ENCODE measurements around the gene ADAMTSL4. TPM values are rescaled to one million over a fixed set of nuclear protein-coding genes. Genes with fewer than 3 reads are reported as not detected.

Gene ADAMTSL4
- total RNA-seq, 4 donors from 2014 or later, result 54.4 to 132 (median 93.2) TPM

DNA sequence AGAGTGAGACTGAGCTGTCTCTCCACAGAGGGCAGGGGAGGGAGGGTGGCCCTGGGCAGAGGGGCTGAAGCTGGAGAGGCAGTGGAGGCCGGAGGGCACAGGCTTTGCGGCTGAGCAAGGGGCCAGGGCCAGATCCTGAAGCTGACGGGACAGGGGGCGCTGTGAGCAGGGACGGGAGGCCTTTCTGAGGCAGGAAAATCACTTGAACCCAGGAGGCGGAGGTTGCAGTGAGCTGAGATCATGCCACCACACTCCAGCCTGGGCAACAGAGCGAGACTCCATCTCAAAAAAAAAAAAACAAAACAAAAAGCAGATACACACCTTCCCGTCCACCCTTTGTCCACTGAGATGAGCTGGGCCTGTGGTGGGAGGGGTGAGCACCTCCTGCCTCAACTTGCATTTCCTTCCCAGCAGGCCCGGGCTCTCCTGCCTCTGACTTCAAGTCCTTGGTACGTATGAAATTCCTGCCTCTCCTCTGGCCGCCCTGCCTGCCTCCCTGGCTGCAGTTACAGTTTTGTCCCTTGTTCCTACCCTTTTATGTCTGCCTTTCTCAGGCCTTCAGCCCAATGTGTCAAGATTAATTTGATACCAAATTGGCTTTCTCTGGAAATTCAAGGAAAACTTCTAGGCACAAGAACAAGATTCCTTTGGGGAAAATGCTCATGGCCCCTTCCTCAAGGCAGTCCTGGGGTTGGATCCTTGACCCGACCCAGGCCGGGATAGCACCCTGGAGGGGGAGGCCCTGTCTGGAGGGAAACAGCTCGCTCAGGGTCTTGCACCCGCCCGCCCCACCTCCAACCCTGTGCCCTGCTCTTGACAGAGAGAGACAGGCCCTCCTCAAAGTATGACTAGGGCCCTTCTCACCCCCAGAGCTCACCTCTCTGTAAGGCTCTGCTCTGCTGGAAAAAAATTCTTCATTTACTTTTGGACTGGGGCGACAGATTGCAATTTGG is 11.2 kb upstream of the ADAMTSL4 start:
- no peaks in the 10 kb centered on the region for H3K36me3 ChIP-seq
- no peak overlapping the region for H3K4me3 ChIP-seq
- 38 to 65% methylated on average over 17 of the region's 17 CpGs for WGBS, 2 donors
- peaks cover 0 to 29% (median 7%) of the 10 kb centered on the region in 4 donors for H3K4me1 ChIP-seq
- H3K27me3 ChIP-seq, result no peaks in the 10 kb centered on the region
- H3K9me3 ChIP-seq, result no peaks in the 10 kb centered on the region
- peak overlapping the region; percentile 34 to 63 (median 48) for H3K27ac ChIP-seq
- DNase-seq (ENCODE audit: low spot score in 2 of 2), result no peak
- TF ChIP-seq EP300 (IDR thresholded peaks at IDR 0.05) (no peak), POLR2A (IDR thresholded peaks at IDR 0.05) (no peak)
- TF ChIP-seq, protein P1, sequence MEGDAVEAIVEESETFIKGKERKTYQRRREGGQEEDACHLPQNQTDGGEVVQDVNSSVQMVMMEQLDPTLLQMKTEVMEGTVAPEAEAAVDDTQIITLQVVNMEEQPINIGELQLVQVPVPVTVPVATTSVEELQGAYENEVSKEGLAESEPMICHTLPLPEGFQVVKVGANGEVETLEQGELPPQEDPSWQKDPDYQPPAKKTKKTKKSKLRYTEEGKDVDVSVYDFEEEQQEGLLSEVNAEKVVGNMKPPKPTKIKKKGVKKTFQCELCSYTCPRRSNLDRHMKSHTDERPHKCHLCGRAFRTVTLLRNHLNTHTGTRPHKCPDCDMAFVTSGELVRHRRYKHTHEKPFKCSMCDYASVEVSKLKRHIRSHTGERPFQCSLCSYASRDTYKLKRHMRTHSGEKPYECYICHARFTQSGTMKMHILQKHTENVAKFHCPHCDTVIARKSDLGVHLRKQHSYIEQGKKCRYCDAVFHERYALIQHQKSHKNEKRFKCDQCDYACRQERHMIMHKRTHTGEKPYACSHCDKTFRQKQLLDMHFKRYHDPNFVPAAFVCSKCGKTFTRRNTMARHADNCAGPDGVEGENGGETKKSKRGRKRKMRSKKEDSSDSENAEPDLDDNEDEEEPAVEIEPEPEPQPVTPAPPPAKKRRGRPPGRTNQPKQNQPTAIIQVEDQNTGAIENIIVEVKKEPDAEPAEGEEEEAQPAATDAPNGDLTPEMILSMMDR (IDR thresholded peaks at IDR 0.05), result no peak

DNA sequence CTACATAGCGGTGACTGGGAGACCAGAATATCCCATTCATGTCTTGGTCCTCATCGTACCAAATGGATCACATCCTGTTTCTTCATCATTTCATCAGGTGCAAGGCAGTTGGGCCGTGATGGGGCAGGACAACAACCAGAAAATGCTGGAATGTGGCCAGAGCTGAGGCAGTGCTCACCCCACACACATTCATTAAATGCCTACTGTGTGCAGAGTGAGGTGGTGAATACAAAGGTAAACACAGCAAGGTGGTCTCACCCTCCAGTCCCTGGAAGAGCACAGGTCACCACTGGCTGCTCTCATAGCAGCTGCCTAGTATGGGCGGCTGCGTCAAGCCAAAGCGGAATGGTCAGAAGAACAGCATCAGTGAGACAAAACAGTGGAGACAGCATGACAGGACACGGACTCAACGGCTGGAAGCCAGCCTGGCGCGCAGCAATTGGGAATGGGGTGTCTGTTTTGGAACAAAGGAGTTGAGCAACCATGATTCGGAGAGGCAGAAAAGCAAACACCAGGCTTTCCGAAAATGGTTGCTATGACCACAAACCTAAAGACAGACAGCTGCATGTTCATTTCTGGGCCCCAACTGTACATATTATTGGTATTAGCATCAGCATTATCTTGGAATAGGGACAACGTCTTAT is 5.6 kb upstream of the ADAMTSL4 start:
- no peaks in the 10 kb centered on the region for H3K9me3 ChIP-seq
- no peak overlapping the region for H3K4me3 ChIP-seq
- peaks cover 0 to 12% (median under 1%) of the 10 kb centered on the region in 4 donors for H3K4me1 ChIP-seq
- no peak for DNase-seq (ENCODE audit: low spot score in 2 of 2)
- no peak overlapping the region for H3K27ac ChIP-seq
- WGBS, 2 donors, result 80 to 83% methylated on average over 13 of the region's 13 CpGs
- no peaks in the 10 kb centered on the region for H3K36me3 ChIP-seq
- H3K27me3 ChIP-seq, result no peaks in the 10 kb centered on the region
- TF ChIP-seq EP300 (IDR thresholded peaks at IDR 0.05), result no peak
- TF ChIP-seq, protein P1 (IDR thresholded peaks at IDR 0.05), result no peak
- no peak for TF ChIP-seq POLR2A (IDR thresholded peaks at IDR 0.05)

DNA sequence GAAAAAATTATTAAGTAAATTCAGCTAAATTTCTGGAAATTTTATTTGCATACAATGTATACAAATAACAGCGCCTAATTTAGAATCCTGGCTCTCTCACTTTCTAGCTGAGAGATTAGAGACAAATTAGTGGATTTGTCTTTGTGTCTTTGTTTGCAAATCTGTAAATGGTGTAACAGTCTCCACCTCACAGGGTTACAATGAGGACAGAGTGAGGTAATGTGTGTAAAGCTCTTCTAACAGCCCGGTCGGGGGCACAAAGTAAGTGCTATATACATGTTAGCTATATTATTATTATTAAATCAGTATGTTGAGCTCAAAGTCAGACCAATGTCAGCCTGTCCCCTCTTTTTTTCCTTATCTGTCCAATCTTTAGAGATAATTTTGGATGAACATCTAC is 5.0 kb upstream of the ADAMTSL4 start:
- H3K36me3 ChIP-seq, result no peaks in the 10 kb centered on the region
- WGBS, 2 donors, result 67 to 69% methylated on average over 3 of the region's 3 CpGs
- no peak overlapping the region for H3K4me3 ChIP-seq
- TF ChIP-seq, protein P1 (IDR thresholded peaks at IDR 0.05), result no peak
- TF ChIP-seq EP300 (IDR thresholded peaks at IDR 0.05) (no peak), POLR2A (IDR thresholded peaks at IDR 0.05) (no peak)
- DNase-seq (ENCODE audit: low spot score in 2 of 2), result no peak
- H3K27ac ChIP-seq, result no peak overlapping the region
- no peaks in the 10 kb centered on the region for H3K27me3 ChIP-seq
- H3K4me1 ChIP-seq, result peaks cover 0 to 9% (median 0%) of the 10 kb centered on the region in 4 donors
- H3K9me3 ChIP-seq, result no peaks in the 10 kb centered on the region

DNA sequence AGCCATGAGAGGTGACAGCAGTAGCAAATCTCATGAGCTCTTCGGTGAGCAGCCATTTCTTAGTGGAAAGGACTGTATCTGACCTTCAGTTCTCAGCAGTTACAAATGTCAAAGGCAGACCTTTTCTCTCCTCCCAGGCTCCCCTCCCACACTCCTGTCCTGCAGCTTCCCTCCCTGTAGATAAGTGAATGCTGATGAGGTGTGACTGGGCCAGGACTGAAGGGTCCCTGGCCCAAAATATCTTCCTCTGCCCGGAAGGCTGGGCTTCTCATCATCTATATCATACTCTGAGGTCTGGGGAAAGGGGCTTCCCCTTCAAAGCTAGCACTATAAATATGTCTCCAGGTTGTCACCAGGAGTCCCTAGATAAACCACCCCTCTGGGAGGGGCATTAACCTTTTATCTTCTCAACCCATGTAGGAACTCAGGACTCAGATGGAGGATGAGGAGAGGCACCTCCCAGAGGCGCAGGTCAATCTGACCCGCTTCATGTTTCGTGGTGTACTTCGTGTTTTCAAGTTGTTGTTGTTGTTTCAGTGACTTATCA is 3.6 kb upstream of the ADAMTSL4 start:
- TF ChIP-seq POLR2A (IDR thresholded peaks at IDR 0.05), result no peak
- TF ChIP-seq EP300 (IDR thresholded peaks at IDR 0.05), result no peak
- Histone ChIP-seq H3K27ac (no peak overlapping the region), H3K4me3 (no peak overlapping the region), H3K27me3 (no peaks in the 10 kb centered on the region), H3K9me3 (no peaks in the 10 kb centered on the region), H3K4me1 (peaks cover 0 to 23% (median 7%) of the 10 kb centered on the region in 4 donors), H3K36me3 (no peaks in the 10 kb centered on the region)
- DNase-seq (ENCODE audit: low spot score in 2 of 2), result no peak
- WGBS, 2 donors, result 79 to 84% methylated on average over 6 of the region's 6 CpGs

DNA sequence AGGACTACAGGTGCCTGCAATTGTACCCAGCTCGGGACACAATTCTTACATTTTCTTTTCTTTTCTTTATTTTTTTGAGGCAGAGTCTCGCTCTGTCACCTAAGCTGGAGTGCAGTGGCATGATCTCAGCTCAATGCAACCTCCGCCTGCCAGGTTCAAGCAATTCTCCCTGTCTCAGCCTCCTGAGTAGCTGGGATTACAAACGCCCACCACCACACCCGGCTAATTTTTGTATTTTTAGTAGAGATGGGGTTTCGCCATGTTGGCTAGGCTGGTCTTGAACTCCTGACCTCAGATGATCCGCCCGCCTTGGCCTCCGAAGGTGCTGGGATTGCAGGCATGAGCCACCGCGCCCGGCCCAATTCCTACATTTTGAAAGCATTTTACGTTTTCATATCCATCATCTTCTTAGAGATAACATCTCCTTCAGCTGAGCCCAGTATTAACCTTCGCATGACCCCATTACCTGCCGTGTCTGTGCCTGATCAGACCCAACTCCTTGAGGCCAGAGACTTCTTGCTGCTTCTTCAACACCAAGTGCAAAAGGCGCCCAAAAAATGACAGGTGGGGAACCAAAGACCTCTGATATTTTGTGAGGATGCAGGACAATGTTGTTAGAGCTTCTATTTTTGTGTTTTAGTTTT is 2.8 kb upstream of the ADAMTSL4 start:
- Histone ChIP-seq H3K9me3 (no peaks in the 10 kb centered on the region), H3K27me3 (no peaks in the 10 kb centered on the region), H3K36me3 (no peaks in the 10 kb centered on the region), H3K4me1 (peaks cover 0 to 31% (median 11%) of the 10 kb centered on the region in 4 donors), H3K4me3 (no peak overlapping the region), H3K27ac (no peak overlapping the region)
- no peak for DNase-seq (ENCODE audit: low spot score in 2 of 2)
- WGBS, 2 donors, result 87 to 90% methylated on average over 16 of the region's 16 CpGs
- TF ChIP-seq, protein P1 (IDR thresholded peaks at IDR 0.05), result no peak
- no peak for TF ChIP-seq EP300 (IDR thresholded peaks at IDR 0.05)
- TF ChIP-seq POLR2A (IDR thresholded peaks at IDR 0.05), result no peak

All from tibial nerve (tissue), 4 donors.